GM21360 (cell line): Measurements from ENCODE around the gene SLC25A13.
"Not testable (repeated sequence)": the region's sequence is repeated elsewhere in the genome, so short reads cannot be mapped to it uniquely, and the experiment has no call there.

Experiments used
- ATAC-seq: cut with Tn5 transposase; IDR thresholded peaks from one replicate; pipeline ENCODE4 v1.9.1; 2021; ENCODE audit warnings: mild to moderate bottlenecking, moderate library complexity; ENCODE audit not compliant: unreplicated experiment

SLC25A13 gene

DNA sequence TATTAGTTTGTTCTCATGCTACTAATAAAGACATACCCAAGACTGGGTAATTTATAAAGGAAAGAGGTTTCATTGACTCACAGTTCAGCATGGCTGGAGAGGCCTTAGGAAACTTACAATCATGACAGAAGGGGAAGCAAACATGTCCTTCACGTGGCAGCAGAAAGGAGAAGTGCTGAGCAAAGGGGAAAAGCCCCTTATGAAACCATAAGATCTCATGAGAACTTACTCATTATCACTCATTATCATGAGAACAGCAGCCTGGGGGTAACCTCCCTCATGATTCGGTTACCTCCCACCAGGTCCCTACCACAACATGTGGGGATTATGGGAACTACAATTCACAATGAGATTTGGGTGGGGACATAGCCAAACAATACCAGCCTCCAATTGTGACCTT, 4.9 kb upstream of the SLC25A13 start:
- ATAC-seq: not testable (repeated sequence)

DNA sequence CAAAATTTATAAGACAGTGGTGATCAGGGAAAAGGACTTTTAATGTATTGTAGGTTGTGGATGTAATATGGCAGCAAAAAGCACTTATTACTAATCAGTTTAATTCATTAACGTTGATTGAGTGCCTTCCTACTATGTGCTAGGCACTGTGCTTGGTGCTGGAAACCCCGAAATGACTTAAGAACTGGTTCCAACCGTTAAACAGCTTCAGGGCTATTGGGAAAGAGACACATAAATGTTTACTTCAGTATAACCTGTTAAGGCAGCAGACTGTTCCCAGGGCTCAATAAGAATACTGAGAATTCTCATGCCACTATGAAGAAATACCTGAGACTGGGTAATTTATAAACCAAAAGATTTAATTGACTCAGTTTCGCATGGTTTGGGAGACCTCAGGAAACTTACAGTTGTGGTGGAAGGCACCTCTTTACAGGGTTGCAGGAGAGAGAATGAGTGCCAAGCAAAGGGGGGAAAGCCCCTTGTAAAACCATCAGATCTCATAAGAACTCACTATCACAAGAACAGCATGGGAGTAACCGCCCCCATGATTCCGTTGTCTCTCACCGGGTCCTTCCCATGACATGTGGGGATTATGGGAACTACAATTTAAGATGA, 1.1 kb upstream of the SLC25A13 start:
- no peak for ATAC-seq

DNA sequence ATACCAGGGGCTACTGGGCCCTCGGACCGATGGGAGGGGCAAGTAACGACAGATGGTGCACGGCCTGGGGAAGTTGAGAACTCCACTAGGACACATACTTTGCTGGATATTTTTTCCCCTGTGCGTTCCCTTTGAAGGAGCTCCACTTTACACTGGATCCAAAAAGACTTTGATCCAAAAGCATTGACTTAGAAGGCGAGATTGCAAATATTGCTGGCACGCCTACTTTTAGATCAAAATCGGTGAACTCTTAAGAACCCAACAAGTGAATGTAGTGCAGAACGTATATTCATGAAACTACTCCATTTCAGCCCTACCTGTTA, 436 bp upstream of the SLC25A13 start:
- ATAC-seq: no peak

DNA sequence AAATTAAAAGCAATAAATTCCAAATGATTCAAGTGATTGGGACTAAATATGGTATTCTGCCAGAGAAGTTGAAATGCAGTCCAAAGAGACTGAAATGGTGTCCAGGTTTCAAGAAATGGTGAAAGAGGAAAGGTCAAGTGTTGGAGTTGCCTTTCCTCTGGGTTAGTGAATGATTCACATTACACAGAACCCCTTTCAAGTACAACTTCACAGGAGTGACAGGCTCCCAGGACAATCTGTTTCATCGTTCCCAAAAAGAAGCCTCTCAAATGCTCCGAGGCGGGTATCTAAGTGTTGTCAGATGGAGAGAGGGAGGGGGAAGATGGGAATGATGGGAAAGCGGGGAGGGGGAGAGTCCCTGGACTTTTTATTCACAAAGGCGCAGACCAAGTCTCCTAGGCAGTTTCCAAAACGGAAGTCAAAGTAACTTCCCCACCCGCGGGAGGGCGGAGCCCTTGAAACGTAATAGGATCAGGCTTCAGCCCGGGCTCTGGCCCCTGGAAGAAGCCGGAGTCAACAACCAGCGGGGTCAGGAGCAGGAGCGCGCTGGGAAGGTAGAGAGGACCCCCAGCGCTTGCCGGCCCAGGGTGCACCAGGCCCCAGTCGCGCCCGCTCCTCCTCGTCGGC, 754 bp downstream of the SLC25A13 start:
- ATAC-seq: peak; percentile 44

DNA sequence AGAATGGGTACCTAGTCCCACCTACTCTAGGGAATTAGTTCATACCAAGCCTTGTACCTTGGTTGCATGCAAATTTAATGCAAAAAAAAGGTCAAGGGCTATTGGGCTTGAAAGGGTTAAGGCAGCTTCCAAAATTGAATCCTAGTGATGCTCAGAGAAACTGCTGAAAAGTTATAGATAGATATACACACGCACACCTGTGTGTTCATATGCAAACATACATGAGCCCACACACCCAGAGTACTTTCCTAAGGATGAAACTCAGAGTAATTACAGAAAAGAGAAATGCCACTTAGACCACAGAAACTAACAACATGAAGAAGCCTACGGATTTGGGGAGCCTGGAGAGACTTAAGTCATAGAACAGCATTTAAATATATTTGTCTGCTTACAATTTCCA, 1.5 kb downstream of the SLC25A13 start:
- peak; percentile 45 for ATAC-seq

DNA sequence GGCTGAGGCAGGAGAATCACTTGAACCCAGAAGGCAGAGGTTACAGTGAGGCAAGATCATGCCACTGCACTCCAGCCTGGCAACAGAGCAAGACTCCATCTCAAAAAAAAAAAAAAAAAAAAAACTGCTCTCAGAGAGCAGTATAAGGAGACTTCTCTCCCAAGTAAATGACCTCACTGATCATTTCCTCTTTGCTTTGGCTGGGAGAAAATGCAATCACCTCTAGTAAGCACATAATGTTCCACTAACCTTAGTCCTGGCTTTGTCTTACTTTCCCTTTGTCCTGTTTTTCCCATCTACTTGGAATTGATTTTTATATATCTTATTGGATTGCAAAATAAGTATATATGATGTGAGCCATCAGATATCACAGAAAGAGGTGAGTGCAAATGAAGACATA, 2.5 kb downstream of the SLC25A13 start:
- no peak for ATAC-seq

DNA sequence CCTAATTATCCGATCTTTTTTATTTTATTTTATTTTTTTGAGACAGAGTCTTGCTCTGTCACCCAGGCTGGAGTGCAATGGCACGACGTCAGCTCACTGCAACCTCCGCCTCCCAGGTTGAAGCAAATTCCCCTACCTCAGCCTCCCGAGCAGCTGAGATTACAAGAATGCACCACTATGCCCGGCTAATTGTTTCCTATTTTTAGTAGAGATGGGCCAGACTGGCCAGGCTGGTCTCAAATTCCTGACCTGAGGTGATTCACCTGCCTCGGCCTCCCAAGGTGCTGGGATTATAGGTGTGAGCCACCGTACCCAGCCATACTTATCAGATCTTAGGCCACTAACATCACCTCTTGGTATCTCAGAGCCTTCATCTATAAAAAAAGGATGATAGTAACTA, 4.9 kb downstream of the SLC25A13 start:
- ATAC-seq: no peak

DNA sequence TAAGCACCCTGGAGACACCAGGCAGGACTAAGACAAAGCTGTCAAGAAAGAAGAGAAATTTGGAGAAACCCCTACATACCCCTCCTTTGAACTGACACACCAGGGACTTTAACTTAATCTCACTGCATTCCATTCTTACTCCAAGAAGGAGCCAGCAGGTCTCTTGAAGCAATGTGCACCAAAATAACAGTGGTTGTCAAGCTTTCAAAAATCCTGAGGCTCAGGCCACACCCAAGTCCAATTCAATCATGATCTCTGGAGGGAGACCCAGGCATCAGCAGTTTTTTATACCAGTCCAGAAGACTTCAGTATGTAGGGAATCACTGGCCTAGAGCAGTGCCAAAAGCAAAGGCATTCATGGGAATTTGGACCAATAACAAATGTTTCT, 6.8 kb downstream of the SLC25A13 start:
- no peak for ATAC-seq

DNA sequence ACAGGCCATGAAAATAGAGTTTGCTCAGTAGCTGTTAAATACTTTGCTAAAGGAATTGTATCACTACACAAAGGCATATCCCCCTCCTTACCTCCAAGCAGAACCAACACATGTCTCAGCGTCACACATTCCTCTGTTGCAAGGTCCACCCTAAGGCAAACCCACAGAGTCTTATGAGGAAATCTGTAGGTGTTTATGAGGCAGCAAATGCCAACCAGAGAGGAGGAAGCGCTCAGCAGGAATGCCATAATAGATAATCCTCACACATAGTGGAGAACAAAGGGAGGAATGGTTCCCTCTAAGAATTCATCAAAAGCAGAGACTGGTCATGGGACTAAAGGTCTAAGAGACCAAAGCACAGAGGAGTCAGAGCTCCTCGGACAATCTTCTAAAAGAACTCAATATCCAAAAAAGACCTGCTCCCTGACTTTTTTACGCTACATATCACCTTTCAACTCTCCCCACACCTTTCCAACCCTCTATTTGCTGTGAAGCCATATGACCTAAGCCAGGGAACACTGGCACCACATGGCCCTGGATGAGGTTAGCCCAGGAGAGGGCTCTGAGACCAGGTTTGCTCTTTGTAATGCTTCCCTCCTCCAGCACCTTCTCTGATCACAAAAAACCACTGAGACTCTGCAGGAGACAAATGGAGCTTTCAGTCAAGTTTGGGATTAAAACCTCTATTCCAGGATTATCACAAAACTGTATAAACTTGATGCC, 7.3 kb downstream of the SLC25A13 start:
- no peak for ATAC-seq

DNA sequence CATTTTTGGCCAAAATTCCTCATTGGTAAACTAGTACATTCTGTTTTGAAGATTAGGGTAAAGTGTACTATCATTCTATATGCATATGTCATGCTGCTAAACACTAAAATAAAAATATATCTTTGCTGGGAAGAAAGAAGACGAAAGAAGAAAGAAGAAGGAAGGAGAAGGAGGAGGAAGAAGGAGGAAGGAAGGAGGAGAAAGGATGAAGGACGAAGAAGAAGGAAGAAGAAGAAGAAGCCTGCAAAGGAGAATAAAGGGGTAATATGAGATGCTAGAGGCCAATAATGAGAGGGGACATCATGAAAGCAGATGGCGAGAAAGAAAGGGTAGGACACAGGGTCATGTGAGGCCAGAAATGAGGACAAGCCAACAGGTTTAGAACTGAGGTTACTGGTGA, 8.0 kb downstream of the SLC25A13 start:
- no peak for ATAC-seq

DNA sequence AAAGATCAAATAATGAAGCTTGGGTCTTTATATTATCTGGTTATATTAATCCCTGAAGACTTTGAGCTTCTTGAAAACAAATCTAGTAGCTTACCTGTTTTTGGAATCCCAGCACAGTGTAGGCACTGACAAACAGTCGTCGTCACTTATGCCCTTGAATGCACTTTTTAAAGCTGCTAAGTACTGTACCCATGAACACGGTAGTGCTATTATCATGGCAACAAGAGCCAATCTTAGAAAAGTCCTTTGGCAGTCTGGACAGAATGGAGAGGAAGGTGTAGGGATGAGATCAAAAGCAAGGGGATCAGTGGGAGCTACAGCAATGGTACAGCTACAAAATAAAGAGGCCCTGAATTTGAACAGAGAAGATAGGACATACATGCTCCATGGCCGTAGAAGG, 9.4 kb downstream of the SLC25A13 start:
- no peak for ATAC-seq

DNA sequence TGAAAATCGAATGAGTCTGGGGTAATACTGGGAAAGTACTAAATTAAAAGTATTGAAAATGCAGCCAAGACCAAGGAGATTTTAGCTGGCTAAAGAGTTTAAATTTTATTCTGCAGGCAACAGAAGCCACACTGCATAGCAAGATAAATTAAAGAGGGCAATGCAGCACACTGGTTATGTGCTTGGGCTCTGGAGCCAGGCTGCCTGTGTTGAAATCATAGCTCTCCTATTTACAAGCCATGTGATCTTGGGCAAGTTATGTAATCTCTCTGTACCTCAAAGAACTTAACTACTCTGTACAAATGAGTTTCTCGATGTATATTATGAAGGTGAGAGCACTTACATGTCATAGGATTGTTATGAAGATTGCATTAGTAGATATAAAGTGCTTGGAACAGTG, 9.9 kb downstream of the SLC25A13 start:
- no peak for ATAC-seq

DNA sequence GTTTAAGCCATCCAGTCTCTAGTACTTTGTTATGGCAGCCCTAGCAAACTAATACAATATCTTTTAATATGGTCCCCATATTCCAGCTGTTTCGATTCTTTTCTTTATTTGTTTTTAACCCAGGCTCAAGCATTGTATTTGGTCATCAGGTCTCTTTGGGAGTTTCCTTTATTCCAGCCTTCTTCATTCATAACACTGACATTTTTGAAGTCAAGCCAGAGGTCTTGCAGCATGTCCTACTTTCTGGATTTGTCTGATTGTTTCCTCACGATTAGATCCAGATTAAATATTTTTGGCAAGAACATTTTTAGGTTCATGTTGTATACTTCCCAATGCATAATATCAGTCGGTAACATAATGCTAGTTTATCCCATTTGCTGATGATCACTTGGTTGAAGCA, 11.8 kb downstream of the SLC25A13 start:
- no peak for ATAC-seq

DNA sequence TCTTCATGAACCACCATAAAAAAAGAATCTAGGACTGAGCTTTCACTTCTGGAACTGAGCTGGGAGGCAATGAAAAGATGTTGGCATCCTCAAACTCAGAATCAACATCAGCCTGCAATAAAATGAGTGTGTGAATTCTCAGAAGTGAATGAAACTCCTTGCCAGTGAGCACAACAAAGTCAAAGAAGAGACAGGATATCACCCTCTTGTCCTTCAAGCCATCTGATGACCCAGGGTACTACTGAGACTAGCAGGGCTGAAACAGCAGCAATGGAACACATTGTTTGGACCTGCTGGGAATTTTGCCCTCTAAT, 13.0 kb downstream of the SLC25A13 start:
- ATAC-seq: no peak

DNA sequence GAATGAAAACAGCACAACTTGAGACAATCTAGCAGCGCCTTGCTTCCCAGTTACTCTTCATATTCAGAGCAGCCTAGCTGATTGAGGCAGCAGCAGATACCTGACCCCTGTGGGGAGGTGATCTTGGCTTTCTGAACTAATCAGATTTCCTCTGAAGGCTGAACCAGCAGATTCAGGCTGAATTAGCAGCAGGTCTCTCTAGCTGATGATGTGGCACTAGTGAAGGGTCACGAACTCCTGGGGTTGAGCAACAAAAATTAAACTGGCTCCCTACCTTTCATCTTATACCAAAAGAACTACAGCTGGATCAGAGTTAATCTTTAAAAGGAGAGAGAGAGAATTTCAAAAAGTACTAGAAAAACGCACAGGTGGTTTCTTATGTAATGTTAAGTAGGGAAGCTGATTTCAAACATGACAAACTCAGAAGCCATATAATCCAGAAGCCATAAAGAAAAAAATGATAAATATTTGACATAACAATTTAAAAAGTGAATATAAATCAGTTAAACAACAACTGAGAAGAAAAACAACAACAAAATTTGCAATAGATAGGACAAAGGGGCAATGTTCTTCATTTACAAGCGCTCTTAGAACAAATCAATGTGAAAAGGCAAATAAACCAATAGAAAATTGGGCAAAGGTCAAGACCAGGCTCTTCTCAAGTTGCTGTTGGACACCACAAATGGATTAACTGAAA, 13.5 kb downstream of the SLC25A13 start:
- ATAC-seq: no peak

DNA sequence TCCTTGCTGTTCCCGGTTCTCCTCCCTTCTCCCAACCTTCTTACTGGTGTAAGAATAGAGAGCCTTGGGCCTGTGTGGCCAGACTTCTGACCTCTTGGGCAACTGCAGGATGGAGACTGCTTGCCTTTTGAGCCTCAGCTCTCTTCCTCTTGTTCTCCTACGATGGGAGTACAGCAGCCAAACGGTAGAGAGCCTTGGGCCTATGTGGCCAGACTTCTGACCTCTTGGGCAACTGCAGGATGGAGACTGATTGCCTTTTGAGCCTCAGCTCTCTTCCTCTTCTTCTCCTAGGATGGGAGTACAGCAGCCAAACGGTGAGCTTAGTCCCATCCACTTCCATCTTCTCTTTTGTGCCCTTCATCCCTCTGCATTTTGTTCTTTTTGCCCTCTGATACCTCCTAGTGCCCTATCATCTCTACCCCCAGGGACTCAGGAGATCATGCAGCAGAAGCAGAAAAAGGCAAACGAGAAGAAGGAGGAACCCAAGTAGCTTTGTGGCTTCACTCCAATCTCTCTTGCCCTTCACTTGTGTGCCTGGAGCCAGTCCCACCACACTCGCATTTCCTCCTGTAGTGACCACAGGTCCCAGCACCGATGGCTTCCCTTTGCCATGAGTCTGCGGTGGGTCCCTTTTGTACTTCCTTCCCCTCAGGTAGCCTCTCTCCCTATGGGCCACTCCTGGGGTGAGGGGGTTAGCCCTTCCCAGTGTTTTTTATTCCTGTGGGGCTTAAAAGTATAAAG, 15.3 kb downstream of the SLC25A13 start:
- no peak for ATAC-seq

DNA sequence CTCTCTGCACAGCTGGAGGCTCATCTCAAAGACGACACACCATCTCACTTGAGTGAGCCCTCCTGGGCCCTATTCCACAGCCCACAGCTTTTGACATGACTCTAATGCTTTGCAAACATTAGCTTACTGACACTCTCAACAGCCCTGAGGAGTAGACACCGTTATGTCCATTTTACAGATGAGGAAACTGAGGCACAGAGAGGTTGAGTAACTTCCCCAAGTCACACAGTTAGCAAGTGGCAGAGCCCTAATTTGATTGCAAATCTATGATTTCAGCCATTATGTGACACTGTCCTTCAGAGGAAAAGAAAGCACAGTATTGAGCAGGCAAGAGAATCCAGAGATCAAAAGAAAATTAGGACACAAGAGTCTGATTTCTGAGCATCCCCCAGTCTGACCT, 16.0 kb downstream of the SLC25A13 start:
- ATAC-seq: no peak

DNA sequence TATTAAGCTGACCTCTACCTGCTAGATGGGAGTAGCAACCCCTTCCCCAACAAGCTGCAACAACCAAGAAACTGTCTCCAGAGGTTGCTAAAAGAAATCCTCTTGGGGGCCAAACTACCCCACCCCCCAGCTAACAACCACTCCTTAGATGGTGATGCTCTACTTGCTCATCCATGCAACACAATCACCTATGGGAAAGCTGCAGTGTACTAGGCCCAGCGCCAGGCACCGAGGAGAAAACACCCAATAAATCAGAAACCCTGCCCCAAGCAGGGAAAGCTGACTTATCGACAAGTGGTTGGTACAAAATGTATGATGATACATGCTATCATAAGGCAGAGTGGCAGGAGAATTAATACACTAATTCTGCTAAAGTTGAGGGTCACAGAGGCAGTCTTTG, 17.3 kb downstream of the SLC25A13 start:
- ATAC-seq: no peak

DNA sequence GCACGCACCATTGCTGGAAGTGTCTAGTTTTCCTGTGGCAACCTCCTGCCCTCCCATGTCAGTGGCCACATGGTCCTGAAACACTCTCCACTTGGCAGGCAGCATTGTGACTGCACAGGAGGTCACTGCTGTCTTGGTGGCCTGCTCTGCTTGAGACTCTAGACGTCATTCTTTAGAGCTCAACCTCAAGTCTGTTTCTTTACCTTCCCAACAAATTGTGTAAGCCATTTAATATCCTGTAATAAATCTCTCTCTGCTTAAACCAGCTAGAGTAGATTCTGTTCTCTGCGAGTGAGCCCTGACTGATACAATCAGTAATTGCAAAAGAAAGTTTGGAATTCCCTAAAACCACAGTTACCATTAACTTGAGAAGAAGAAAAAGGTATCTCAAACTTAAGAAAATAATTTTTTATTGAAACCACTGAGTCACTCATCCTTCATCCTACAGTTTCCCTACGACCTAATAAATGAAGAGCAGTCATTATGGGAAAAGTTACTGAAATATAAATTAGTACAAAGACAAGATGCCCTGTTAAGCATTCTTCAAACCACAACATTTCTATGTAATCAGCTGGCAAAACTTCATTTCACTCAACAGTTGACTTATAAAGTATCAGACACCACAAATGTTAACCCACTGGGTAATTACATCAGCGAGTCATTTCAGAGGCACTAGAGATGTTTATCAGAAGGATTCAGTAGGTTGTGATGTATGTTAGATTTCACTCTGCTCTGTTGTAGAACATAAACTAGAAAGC, 18.0 kb downstream of the SLC25A13 start:
- ATAC-seq: no peak

DNA sequence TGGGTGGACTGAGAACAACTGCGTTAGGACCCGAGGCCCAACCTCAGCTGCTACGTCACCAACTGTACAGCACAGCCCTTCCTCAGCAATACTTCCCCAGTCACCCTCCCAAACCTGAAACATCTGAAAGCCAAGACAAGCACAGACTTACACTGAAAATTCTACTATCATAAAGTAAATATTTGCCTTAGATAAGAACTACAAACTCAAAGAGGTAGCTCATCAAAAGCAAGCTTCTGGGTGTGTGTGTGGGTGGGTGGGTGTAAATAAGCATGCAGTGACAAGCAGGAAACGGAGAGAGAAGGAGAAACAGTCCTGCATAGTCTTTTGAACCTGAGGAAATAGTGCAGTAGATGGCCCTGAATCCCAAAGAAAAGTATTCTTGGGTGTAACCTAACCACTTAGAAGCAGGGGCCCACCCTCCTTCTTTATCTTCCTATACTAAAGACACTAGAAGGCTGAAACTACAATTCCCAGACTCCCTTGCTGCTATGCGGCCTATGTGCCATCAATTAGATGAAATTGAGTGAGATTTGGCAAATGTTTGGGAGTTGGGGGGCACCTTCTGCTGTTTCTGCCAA, 18.7 kb downstream of the SLC25A13 start:
- ATAC-seq: no peak
